ENCODE data around the gene KRT6B.
"Not testable (repeated sequence)": the region's sequence is repeated elsewhere in the genome, so short reads cannot be mapped to it uniquely, and the experiment has no call there.

The KRT6B gene

DNA sequence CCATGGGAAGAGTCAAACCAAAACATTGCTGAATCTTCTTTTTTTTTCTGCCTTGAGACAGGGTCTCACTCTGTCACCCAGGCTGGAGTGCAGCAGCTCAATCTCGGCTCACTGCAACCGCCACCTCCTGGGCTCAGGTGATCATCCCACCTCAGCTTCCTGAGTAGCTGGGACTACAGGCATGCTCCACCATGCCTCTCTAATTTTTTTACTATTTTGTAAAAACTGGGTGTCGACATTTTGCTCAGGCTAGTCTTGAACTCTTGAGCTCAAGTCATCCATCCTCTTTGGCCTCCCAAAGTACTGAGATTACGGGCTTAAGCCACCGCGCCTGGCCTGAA is 16.3 kb downstream of the KRT6B start:
- DNase-seq, result no peak

DNA sequence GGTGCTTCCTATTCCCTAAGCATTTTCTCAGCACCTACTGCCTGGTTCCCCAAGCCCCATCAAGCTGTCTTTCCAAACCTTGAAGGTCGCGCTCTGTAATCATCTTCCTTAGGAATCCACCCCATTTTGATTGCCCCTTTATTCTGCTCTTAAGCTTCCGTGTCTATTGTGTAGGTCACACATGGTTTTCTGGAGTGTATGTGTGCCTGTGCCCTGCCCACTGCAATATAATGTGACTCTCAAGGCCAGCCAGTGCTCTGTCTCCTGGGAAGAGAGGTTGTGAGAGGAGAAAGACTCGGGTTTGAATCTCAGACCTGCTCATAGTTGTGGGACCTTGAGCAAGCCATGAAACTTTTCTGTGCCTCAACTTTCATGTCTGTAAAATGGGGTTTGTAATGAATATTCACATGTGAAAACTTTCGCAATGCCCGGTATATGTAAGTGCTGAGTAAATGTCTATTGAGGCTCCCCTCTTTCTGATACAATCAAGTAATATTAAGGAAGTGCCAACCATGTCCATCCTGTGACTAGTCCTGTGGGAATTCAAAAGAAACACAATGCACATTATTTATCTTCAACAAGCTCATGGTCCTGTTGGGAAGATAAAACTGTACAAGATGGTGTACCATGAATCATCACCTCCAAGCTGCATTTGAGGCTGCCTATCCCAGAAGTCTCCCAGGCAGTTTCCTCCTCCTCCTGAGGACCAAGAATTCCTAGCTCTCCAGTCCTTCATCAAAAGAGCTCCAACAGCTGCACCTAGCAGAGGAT is 17.0 kb downstream of the KRT6B start:
- no peak for DNase-seq

DNA sequence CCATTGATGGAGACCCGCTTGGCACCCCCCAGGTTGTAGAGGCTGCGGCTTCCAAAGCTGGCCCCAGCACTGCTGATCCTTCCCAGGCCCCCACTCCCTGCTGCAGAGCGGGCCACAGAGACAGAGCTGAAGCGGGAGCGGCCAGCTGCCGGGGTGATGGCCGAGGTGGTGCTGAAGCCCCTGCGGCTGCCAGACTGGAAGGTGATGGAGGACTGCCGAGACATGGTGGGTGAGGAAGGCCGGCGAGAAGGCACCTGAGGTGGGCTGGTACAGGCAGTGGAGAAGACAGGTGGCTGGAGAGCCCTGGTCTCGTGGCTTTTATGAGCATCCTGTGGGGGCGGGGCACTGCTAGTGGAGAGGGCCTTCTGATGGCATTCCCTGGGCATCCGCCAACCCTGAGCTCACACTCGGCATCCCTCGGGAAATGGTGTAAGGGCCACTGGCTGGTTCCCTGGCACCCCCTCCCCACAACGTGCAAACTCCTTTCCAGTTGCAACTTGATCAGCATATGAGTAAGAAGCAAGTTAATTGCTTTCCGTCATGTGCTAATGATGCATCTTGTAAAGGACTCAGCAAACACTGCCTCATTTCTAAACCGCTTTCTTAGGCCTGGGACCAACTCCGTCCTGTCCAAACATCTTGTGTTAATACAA is 17.7 kb downstream of the KRT6B start, which contains the start of gene KRT75:
Gene KRT75 (minus strand): TSS at position 291 of the 653 bp plus-strand sequence. CDS start 67 bp downstream, at position 224.
- no peak for DNase-seq

DNA sequence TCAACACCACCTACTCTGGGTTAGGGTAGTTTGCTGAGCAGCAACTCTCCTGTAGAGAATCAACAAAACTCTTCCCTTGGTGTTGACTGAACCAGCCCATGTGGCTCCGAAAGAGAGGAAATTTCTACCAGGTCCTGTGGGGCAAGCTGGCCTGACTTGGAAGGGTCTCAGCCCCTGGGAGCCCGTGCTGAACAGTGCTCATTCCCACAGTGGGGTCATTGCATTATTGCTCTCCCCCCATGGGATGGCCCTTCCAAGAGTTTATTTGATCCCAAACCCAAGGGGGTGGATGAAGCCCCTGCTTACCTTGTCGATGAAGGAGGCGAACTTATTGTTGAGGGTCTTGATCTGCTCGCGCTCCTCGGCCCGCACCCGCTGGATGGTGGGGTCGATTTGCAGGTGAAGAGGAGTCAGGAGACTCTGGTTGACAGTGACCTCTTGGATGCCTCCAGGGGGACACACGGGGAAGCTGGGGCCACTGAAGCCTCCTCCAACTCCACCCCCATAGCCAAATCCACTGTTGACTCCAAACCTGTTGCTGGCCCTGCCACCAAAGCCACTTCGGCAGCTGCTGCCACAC is 18.4 kb downstream of the KRT6B start:
- DNase-seq, result no peak

DNA sequence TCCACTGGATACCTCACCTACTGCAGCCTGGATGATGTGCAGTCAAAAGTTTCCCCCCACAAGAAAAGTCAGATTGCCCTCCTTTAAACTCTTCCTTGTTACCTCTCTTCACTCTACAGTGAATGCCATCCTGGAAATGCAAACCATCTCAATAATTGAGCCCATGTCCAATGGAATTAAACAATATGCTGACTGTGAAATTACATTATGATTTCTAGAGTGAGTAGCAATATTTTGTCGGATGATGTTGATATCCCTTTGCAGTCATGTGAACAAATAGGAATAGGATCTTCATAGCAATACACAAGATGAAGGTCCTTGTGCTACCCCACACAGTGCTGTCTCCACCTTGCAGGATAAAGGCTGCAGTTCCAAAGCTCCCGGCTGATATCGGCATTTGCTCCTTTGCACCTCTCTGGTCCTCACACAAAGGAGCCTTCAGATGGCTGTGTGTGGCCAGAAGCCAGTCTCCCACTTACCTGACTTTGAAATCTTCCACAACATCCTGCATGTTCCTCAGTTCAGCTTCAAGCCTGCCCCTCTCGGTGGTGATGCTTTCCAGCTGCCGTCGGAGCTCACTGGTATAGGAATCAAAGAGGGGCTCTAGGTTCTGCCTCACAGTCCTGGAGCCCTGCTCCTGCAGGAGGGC is 19.3 kb downstream of the KRT6B start:
- no peak for DNase-seq

DNA sequence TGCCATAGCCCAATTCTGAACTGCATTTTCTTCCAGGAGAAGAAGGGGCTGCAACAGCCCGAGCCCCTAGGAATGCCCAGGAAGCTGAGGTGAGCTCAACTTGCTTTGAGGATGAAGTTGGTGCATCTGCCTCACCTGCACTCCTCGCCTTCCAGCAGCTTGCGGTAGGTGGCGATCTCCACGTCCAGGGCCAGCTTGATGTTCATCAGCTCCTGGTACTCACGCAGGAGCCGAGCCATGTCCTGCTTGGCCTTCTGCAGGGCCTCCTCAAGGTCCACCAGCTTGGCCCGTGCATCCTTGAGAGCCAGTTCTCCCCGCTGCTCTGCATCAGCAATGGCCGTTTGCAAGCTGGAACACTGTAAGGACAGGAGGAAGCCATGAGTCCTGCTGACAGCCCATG is 23.8 kb downstream of the KRT6B start:
- no peak for DNase-seq

DNA sequence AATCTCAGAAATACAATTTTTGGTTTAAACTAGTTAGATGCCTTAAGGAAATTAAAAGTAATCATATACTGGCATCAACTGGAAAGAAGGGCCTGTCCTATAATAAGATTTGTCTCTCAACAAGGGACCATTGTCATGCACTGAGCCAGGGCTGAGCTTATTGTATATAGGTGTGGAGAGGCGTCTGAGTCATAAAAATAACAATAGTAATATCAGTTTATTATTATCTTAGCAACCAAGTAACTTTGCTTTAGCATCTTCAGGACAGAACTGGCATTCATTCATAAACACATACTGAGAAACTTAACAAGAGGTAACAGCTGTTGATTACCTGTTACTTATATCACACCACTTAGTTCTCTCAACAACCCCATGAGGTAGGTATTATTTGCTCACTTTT is 24.9 kb downstream of the KRT6B start:
- no peak for DNase-seq

DNA sequence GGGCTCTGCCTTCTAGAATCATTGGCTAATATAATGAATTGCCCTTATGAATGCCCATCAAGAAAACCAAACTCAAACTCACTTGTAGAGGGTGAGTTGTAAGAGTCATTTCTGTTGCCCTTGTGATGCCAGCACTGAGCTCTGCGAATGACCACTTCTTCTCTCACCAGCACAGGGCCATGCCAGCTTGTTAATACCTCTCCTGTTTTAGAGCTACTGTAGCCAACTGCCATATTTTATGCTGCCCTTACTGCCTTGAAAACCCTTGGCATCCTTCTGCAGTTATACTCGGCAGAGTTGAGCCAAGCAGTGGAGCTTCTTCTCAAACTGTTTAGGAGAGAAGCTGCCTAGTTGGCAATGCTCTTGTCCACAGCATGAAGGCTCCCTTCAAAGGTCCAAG is 25.9 kb downstream of the KRT6B start:
- DNase-seq, result no peak

DNA sequence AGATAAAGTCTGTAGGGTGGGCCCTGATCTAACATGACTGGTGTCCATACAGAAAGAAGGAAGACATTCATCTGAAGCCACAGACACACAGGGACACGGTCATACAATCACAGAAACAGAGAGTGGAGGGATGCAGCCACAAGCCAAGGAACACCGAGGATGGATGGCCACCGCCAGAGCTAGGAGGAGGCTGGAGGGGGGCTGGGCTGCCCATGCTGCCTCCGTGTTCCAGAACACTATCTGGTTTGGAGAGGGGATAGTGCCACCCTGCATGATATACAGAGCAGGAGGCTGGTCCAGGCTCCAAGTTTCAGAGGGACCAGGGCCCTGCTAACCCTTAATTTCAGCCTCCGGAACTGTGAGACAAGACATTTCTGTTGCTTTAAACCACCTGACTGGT is 26.5 kb downstream of the KRT6B start:
- DNase-seq, result no peak

DNA sequence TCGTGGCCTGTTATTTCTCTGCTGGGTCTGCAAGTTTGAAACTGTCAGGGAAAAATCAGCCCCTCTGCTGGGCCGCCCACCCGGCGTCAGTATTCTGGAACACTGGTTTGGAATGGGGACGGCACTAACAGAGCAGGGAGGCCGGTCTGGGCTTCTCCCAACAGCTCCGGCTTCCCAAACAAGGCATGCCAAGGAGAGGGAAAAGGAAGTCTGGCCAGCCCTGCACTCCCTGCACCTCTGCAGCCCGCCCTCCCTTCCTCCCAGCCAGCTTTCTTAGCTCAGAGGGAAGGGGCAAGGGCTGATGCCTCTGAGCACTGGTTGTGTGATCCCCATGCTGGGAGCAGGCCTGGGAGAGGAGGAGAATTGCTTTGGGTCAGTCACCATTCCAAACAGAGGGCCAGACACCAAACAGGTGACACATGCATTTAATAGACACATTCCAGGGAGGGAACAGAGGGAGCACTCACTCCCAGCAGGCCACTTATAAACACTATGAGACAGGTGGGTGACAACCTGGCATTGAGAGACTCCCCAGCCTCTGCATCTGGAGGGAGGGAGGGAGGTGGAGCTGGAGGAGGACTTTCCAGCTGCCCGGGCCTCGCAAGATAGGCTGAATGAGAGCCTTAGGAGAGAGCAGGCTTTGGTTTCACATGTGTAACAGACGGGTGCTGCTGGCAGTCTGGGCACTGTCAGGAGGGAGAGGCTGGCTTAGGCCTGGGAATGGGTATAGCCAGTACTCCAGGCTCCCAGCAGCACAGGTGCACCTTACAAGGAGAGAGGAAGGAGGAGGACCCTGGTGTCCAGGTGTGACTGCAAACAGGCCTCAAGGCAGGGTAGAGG is 28.1 kb downstream of the KRT6B start:
- no peak for DNase-seq

DNA sequence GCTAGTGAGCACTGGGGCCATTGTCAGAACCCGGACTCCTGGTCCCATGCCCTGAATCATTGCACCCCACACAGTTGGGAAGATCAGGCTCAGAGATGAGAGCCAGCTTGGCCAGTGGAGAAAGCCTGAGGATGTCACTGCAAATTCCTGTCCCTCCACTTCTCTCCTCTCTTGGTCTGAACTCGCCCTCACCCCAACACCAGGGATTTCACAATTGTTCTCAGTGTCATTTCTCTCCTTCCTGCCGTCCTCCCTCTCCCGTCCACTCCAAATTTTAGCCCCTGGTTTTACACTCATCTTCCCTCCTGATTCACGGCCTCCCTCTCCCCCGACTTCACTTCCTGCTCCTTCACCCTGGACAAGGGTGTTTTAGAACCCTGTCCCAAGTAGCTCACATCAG is 28.9 kb downstream of the KRT6B start:
- no peak for DNase-seq

DNA sequence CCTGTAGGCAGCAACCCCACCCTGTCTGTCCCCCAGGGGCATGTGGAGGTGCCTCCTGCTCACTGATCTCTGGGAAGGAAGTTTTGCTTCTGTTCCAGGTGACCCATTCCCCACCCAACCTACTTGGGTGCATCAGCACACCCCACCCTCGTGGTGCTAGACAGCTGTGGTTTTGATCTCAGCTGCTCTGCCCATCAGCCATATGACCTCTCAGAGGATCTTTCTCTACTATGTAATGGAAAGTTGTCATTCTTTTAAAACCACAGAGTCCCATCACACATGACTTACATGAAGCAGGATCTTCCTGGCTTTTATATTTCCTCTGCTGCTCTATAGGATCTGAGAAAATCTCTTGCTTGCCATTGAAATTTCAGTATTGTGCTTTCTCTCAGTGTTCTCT is 32.3 kb downstream of the KRT6B start:
- DNase-seq, result no peak

DNA sequence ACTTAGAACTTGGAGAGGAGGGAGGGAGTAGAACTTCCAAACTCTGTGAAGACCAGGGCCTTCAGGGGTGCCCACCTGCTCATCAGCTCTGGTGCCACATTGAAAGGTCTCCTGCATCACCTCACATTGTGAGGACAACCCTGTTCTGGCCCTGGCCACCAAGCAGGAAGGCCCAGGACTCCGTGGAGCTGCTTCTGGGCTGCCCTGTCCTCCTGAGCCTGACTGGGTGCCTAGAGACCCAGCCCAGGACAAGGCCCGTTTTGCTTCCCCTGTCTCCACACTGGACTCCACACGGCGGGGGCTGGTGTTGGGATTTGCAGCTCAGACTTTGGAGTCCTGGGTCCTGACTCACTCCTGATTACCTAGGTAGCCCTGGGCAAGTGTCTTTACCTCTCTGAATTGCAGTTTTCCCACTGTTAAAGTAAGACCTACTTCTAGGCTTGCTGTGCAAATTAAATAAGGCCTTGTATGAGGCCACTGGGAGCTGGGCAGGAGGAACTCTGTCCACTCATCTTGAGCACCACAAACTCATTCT is 33.3 kb downstream of the KRT6B start:
- DNase-seq, result no peak

DNA sequence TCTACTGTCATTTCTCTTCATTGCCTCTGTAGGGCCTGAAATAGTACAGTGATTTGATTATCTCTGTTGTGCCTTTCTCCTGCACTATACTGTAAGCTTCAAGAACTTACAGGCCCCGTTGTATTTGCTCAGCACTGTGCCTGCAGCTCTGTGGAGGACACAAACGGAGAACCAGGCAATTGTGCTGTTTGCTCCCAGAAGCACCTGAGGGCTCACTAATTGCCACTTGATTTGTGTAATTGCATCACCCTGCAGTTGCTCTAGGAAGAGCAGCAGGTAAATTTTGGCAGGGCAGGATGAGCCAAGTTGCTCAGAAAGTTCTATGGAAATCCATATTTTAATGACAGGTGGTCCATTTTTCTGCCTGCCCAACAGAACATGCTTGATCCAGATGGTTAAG is 34.2 kb downstream of the KRT6B start:
- DNase-seq, result no peak

DNA sequence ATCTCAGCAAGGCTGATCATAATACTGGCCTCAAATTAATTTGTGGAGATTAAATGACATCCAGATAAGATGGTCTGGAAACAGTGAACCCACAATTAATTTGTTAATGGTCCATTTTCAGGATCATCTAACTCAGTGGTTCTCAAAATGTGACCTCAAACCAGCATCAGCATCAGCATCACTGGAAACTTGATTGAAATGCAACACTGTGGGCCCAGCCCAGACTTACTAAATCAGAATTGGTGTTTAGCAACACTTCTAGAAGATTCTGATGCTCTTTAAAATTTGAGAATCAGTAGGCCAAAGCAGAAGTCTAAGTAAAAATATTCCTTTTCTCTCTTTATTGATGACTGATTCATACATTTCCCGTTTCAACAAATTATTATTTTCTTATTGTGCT is 35.2 kb downstream of the KRT6B start:
- no peak for DNase-seq

DNA sequence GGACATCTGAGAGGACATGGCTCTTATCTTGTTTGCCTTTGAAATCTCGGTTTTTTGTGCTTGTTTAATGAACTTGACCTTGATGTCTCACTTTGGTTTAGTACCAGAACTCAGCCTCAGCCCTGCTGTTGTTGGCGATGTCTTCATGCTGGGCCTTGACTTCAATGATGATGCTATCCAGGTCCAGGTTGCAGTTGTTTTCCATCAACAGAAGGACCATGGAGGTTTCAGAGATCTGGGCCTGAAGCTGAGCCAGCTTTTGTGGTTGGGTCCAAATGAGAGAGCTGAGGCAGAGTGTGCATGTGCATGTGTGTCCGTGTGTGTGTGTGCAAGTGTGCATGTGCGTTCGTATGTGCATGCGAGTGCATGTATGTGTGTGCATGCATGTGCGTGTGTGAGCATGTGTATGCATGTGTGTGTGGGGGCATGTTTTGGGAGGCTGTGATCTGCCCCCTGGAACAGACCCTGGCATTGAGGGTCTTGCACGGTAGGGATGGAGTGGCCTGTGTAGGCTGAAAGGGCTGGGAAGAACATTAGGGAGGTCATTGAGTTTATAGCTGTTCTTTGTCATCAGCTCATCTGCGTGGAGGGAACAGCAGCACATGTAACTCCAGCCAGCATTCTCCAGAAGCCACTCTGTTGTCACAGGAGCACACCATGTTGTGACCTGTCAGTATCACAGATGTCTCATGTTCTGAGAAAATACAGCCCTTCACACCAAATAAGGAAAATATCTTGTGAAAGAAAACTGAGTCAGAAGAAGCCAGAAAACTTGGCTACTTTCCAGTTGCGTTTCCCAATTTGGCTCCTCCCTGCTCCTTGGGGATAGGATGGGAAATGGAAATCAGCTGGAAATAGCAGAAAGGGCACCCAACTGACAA is 35.8 kb downstream of the KRT6B start:
- no peak for DNase-seq

DNA sequence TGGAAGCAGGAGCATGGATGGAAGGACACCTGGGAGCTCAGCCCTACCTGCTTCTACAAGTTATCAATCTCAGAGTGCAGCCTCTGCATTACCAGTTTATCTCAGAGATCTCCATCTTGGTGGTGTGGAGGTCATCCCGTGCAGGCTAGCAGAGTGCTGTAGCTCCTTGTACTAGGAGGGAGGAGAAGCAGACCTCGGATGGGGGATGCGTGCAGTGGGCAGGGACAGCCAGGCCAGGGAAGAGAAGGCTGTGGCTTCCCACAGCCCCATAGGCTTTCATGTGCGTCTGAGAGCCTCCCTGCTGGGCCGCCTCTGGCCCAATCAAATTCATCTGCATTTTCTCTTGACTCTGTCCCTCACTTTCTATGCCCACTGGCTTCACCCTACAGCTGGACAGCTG is 37.0 kb downstream of the KRT6B start:
- no peak for DNase-seq

DNA sequence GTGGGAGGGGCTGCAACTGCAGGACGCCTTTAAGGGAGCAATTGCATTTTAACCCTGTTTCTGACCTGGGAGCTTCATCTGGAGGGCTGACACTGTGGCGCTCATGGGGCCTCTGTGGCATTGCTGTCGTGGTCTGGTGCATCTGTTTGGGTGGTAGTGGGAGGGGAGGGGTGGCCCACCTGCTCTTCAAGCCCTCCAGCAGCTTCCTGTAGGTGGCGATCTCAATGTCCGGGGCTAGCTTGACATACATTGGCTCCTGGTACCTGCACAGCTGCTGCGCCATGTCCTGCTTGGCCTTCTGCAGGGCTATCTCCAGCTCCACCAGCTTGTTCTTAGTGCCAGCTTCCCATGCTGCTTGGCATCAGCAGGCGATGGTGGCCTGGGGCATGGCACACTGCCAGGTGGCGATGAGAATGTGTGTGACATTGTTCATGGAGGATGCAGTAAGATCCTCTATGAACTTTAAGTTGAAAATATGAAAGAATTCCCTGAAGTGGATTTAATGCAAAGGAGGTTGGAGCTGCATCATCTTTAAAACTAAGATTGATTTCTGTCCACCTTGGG is 38.1 kb downstream of the KRT6B start:
- no peak for DNase-seq

DNA sequence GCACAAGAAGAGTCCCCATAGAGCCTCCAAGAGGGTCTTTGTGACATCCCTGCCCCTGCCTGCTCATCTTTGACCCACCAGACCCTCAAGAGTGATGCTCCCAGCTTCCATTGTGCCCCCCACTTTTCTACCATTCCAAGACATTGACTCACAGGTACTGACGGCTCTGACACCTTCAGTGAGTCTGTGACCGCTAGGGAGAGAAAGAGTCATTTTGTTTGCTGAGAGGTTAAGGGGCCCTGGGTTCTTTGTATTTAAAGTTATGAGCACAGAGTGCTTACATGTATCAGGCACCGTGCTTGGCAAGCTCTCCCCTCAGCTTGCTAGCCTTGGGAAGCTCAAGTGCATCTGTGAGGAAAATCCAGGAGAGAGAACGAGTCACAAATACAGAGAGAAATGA is 38.7 kb downstream of the KRT6B start:
- DNase-seq, result no peak

DNA sequence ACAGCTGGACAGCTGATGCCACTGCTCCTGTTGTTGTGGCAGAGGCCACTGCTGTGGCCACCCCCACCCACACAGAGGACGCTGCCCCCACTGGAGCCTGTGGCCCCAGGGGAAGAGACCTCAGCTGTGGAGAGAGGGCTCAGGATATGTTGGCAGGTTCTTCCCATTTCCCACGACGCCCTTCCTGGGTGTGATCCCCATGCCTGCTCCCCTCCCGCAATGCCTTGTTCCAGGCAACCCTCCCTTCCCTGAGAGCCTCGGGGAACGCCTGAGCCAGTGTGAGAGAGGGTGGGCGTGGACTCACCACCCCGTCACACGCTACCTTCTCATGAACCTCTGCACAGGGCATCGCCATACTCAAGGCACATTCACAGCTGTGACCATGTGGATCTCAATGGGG is 40.1 kb downstream of the KRT6B start:
- DNase-seq, result no peak

DNA sequence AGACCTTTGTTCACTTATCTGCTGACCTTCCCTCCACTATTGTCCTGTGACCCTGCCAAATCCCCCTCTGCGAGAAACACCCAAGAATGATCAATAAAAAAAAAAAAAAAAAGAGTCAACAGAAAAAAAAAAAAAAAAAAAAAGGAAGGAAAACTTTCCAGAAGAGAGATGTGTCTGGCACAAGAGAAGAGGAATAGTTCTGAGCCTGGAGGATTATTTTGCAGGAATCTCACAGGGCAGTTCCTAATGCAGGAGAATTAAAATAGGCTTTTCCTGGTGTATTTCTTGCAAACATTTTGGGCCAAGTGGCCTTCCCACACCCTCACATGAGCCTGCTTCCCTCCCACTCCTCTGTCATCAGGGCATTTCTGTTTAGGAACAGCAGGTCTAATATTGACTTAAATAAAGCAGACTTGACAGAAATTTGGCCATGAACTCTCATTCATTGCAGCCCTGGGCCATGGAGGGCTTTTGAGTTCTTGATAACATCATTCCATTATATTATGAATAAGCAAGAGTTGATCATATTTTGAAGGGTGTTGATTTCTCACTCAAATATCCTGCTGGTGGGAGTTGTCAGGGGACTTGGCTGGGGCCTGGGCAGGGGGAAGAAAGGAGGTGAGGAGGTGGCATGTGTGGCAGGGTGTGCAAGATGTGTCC is 41.2 kb downstream of the KRT6B start:
- DNase-seq, result not testable (repeated sequence)
